GM19452 (cell line): ENCODE results near the gene DKK2.

Experiments
- ATAC-seq: cut with Tn5 transposase; IDR thresholded peaks from one replicate; pipeline ENCODE4 v1.9.1; 2021; ENCODE audit not compliant: unreplicated experiment

The DKK2 gene

GRCh38 chr4:107035819-107036583 is at the start of gene DKK2:
TSS of gene DKK2 (minus strand) at chr4:107036313. CDS start at chr4:107035591, 722 bp downstream.
- ATAC-seq: no peak

- no peak for ATAC-seq
These were observed 41.1 kb upstream of the DKK2 start for GRCh38 chr4:107077192-107077591.

- no peak for ATAC-seq
These were observed 37.0 kb upstream of the DKK2 start for GRCh38 chr4:107072836-107073736.

- no peak for ATAC-seq
These were observed 35.0 kb upstream of the DKK2 start for GRCh38 chr4:107071108-107071507.

- ATAC-seq: no peak
These were observed 32.9 kb upstream of the DKK2 start for GRCh38 chr4:107069049-107069448.

GRCh38 chr4:107068116-107068515 is 32.0 kb upstream of the DKK2 start:
- ATAC-seq: no peak

- no peak for ATAC-seq
These were observed 30.5 kb upstream of the DKK2 start for GRCh38 chr4:107066621-107067020.

GRCh38 chr4:107065201-107065600 is 29.1 kb upstream of the DKK2 start:
- ATAC-seq: no peak

- no peak for ATAC-seq
These were observed 24.3 kb upstream of the DKK2 start for GRCh38 chr4:107060388-107060787.

GRCh38 chr4:107058828-107059227 is 22.7 kb upstream of the DKK2 start:
- no peak for ATAC-seq

GRCh38 chr4:107050525-107051135 is 14.5 kb upstream of the DKK2 start:
- ATAC-seq: no peak

- no peak for ATAC-seq
These were observed 10.1 kb upstream of the DKK2 start for GRCh38 chr4:107046261-107046660.

- ATAC-seq: no peak
These were observed 8.1 kb upstream of the DKK2 start for GRCh38 chr4:107044170-107044569.

GRCh38 chr4:107037199-107037584 is 1.1 kb upstream of the DKK2 start:
- ATAC-seq: no peak

- no peak for ATAC-seq
These were observed 578 bp upstream of the DKK2 start for GRCh38 chr4:107036584-107037198.

- no peak for ATAC-seq
These were observed 906 bp downstream of the DKK2 start for GRCh38 chr4:107034996-107035818.

- ATAC-seq: no peak
These were observed 1.8 kb downstream of the DKK2 start for GRCh38 chr4:107034091-107034995.

- ATAC-seq: no peak
These were observed 8.7 kb downstream of the DKK2 start for GRCh38 chr4:107027379-107027778.

- ATAC-seq: no peak
These were observed 17.8 kb downstream of the DKK2 start for GRCh38 chr4:107018344-107018735.
